Skin epidermis (tissue), 12 donors: ENCODE measurements around the gene DOCK10.

ENCODE experiments used
- H3K27ac ChIP-seq, 21 experiments: fragments of 200-600 bp; sonication (generic) in 11 of 21; one replicate each; pipeline ENCODE4 v1.5.0; 2020; ENCODE audit warnings: mild to moderate bottlenecking in 3 of 21, inconsistent platforms in 2 of 21, moderate library complexity in 2 of 21
- H3K4me3 ChIP-seq, 7 experiments: fragments of 200-600 bp; sonication (generic) in 2 of 7; one replicate each; pipeline ENCODE4 v1.5.0; 2020; ENCODE audit warnings: inconsistent platforms in 2 of 7, mild to moderate bottlenecking in 2 of 7, moderate library complexity in 1 of 7

DOCK10 gene

GRCh38 chr2:225041851-225042799 lies at the start of gene DOCK10:
TSS of gene DOCK10 (minus strand) at chr2:225042468. CDS start at chr2:225042374, 94 bp downstream.
- H3K27ac ChIP-seq = peak within 1 kb of the TSS; percentile 11 to 92 (median 77)
- peak within 1 kb of the TSS; percentile 61 to 81 (median 68) for H3K4me3 ChIP-seq

GRCh38 chr2:225091336-225091735 lies 49.1 kb upstream of the DOCK10 start:
- Histone ChIP-seq H3K27ac (no peak overlapping the region), H3K4me3 (no peak overlapping the region)

GRCh38 chr2:225090746-225091145 lies 48.5 kb upstream of the DOCK10 start:
- Histone ChIP-seq H3K27ac (no peak overlapping the region), H3K4me3 (no peak overlapping the region)

GRCh38 chr2:225086915-225087314 lies 44.6 kb upstream of the DOCK10 start:
- Histone ChIP-seq H3K4me3 (no peak overlapping the region), H3K27ac (no peak overlapping the region)

- Histone ChIP-seq H3K27ac (no peak overlapping the region), H3K4me3 (no peak overlapping the region)
Measured at GRCh38 chr2:225086439-225086838, 44.2 kb upstream of the DOCK10 start.

- H3K27ac ChIP-seq = no peak overlapping the region
- no peak overlapping the region for H3K4me3 ChIP-seq
Measured at GRCh38 chr2:225083276-225083675, 41.0 kb upstream of the DOCK10 start.

- H3K27ac ChIP-seq = peak overlapping the region in 2 of 21 experiments; percentile 33 to 56
- no peak overlapping the region for H3K4me3 ChIP-seq
Measured at GRCh38 chr2:225076125-225076524, 33.9 kb upstream of the DOCK10 start.

- Histone ChIP-seq H3K4me3 (no peak overlapping the region), H3K27ac (peak overlapping the region in 1 of 21 experiments; percentile 56)
Measured at GRCh38 chr2:225074919-225075681, 32.8 kb upstream of the DOCK10 start.

- Histone ChIP-seq H3K4me3 (no peak overlapping the region), H3K27ac (no peak overlapping the region)
Measured at GRCh38 chr2:225074366-225074765, 32.1 kb upstream of the DOCK10 start.

GRCh38 chr2:225073198-225073597 lies 30.9 kb upstream of the DOCK10 start:
- Histone ChIP-seq H3K27ac (no peak overlapping the region), H3K4me3 (no peak overlapping the region)

GRCh38 chr2:225072444-225072843 lies 30.2 kb upstream of the DOCK10 start:
- no peak overlapping the region for H3K27ac ChIP-seq
- H3K4me3 ChIP-seq = no peak overlapping the region

GRCh38 chr2:225070811-225071210 lies 28.5 kb upstream of the DOCK10 start:
- no peak overlapping the region for H3K4me3 ChIP-seq
- H3K27ac ChIP-seq = no peak overlapping the region

- no peak overlapping the region for H3K27ac ChIP-seq
- no peak overlapping the region for H3K4me3 ChIP-seq
Measured at GRCh38 chr2:225069966-225070365, 27.7 kb upstream of the DOCK10 start.

GRCh38 chr2:225069477-225069876 lies 27.2 kb upstream of the DOCK10 start:
- Histone ChIP-seq H3K27ac (no peak overlapping the region), H3K4me3 (no peak overlapping the region)

GRCh38 chr2:225065882-225066281 lies 23.6 kb upstream of the DOCK10 start:
- Histone ChIP-seq H3K27ac (no peak overlapping the region), H3K4me3 (no peak overlapping the region)

- Histone ChIP-seq H3K4me3 (no peak overlapping the region), H3K27ac (no peak overlapping the region)
Measured at GRCh38 chr2:225064928-225065327, 22.7 kb upstream of the DOCK10 start.

GRCh38 chr2:225064362-225064761 lies 22.1 kb upstream of the DOCK10 start:
- no peak overlapping the region for H3K4me3 ChIP-seq
- H3K27ac ChIP-seq = no peak overlapping the region

GRCh38 chr2:225056330-225057073 lies 14.2 kb upstream of the DOCK10 start:
- no peak overlapping the region for H3K27ac ChIP-seq
- no peak overlapping the region for H3K4me3 ChIP-seq

- no peak overlapping the region for H3K27ac ChIP-seq
- no peak overlapping the region for H3K4me3 ChIP-seq
Measured at GRCh38 chr2:225055714-225056113, 13.4 kb upstream of the DOCK10 start.

GRCh38 chr2:225052703-225053102 lies 10.4 kb upstream of the DOCK10 start:
- Histone ChIP-seq H3K27ac (peak overlapping the region in 2 of 21 experiments; percentile 19 to 75), H3K4me3 (no peak overlapping the region)
